MM.1S (cell line): ENCODE data around the gene ULK2.

Experiments used
- DNase-seq: peaks from one replicate; pipeline ENCODE4 v3.0.0-alpha.2; 2015
- H2AFZ ChIP-seq: fragments of 300-600 bp; sonication (generic); 2 replicates; pipeline ENCODE4 v1.6.0; 2016; ENCODE audit warnings: antibody characterized with exemption, low read length
- H3F3A ChIP-seq: fragments of 300-600 bp; sonication (generic); 2 replicates; pipeline ENCODE4 v1.6.1; 2016; ENCODE audit warnings: mild to moderate bottlenecking, antibody characterized with exemption, low read length, moderate library complexity, mixed read lengths; ENCODE audit not compliant: insufficient read depth
- H3K27ac ChIP-seq: fragments of 300-600 bp; sonication (generic); 2 replicates; pipeline ENCODE4 v1.5.1; 2016; ENCODE audit warnings: mild to moderate bottlenecking, low read length
- H3K27me3 ChIP-seq: fragments of 300-600 bp; sonication (generic); replicated peaks from 2 replicates; pipeline ENCODE4 v1.6.0; 2016; ENCODE audit warnings: low read length; ENCODE audit not compliant: insufficient read depth
- H3K36me3 ChIP-seq: fragments of 300-600 bp; sonication (generic); replicated peaks from 2 replicates; pipeline ENCODE4 v1.6.1; 2016; ENCODE audit warnings: mild to moderate bottlenecking, low read length, mixed read lengths; ENCODE audit not compliant: insufficient read depth
- H3K4me1 ChIP-seq: fragments of 300-600 bp; sonication (generic); 2 replicates; pipeline ENCODE4 v1.6.1; 2016; ENCODE audit warnings: low read length, mixed read lengths
- H3K4me2 ChIP-seq: fragments of 300-600 bp; sonication (generic); 2 replicates; pipeline ENCODE4 v1.6.0; 2016; ENCODE audit warnings: low read depth, low read length
- H3K4me3 ChIP-seq: fragments of 300-600 bp; sonication (generic); 2 replicates; pipeline ENCODE4 v1.5.1; 2016; ENCODE audit warnings: low read length, mixed read lengths
- H3K79me2 ChIP-seq: fragments of 300-600 bp; sonication (generic); 2 replicates; pipeline ENCODE4 v1.6.1; 2016; ENCODE audit warnings: mixed run types, low read length, mixed read lengths
- H3K9ac ChIP-seq: fragments of 300-600 bp; sonication (generic); 2 replicates; pipeline ENCODE4 v1.6.1; 2016; ENCODE audit warnings: low read length, mixed read lengths
- H3K9me2 ChIP-seq: fragments of 300-600 bp; sonication (generic); replicated peaks from 2 replicates; pipeline ENCODE4 v1.6.1; 2016; ENCODE audit warnings: mild to moderate bottlenecking, low read length, mixed read lengths; ENCODE audit not compliant: insufficient read depth
- H3K9me3 ChIP-seq: fragments of 300-600 bp; sonication (generic); replicated peaks from 2 replicates; pipeline ENCODE4 v1.6.1; 2016; ENCODE audit warnings: mild to moderate bottlenecking, low read length, mixed read lengths; ENCODE audit not compliant: insufficient read depth
- H4K20me1 ChIP-seq: fragments of 300-600 bp; sonication (generic); 2 replicates; pipeline ENCODE4 v1.6.1; 2016; ENCODE audit warnings: mild to moderate bottlenecking, low read length, moderate library complexity, mixed read lengths; ENCODE audit not compliant: insufficient read depth
- CTCF ChIP-seq: fragments of 300-600 bp; sonication (generic); IDR thresholded peaks from 2 replicates; pipeline ENCODE4 v1.5.1; 2016; ENCODE audit warnings: antibody characterized with exemption, low read length, mixed read lengths
- EZH2 ChIP-seq: fragments of 300-600 bp; sonication (generic); optimal IDR thresholded peaks from 2 replicates; pipeline ENCODE3; 2017; ENCODE audit warnings: low read depth, mild to moderate bottlenecking, antibody characterized with exemption, low read length, mixed read lengths
- EZH2phosphoT487 ChIP-seq: fragments of 300-600 bp; sonication (generic); IDR thresholded peaks from 2 replicates; pipeline ENCODE4 v1.6.1; 2018; ENCODE audit warnings: antibody characterized with exemption, low read length

The ULK2 gene

DNA sequence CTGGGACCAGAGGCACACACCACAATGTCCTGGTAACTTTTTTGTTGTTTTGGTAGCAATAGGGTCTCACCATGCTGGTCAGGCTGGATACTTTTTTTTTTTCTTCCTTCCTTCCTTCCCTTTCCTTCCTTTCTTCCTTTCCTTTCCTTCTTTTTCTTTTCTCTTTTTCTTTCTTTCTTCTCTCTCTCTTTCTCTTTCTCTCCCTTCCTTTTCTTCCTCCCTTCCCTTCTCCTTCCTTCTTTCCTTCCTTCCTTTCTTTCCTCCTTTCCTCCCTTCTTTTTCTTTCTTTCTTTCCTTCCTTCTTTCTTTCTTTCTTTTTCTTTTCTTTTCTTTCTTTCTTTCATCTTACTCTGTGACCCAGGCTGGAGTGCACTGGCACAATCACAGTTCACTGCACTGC is 18.4 kb upstream of the ULK2 start:
- Histone ChIP-seq H3K9me3 (no peaks in the 10 kb centered on the region), H3K4me1 (no peaks in the 10 kb centered on the region), H3K27ac (no peak overlapping the region), H3K36me3 (no peaks in the 10 kb centered on the region), H3K27me3 (no peaks in the 10 kb centered on the region), H3K4me2 (no peak overlapping the region), H3K4me3 (no peak overlapping the region), H4K20me1 (no peaks in the 10 kb centered on the region), H3F3A (no peaks in the 10 kb centered on the region), H2AFZ (no peak overlapping the region), H3K9ac (no peak overlapping the region), H3K9me2 (no peaks in the 10 kb centered on the region), H3K79me2 (no peaks in the 10 kb centered on the region)
- TF ChIP-seq CTCF (no peak), EZH2 (no peak), EZH2phosphoT487 (no peak)
- DNase-seq, result no peak

DNA sequence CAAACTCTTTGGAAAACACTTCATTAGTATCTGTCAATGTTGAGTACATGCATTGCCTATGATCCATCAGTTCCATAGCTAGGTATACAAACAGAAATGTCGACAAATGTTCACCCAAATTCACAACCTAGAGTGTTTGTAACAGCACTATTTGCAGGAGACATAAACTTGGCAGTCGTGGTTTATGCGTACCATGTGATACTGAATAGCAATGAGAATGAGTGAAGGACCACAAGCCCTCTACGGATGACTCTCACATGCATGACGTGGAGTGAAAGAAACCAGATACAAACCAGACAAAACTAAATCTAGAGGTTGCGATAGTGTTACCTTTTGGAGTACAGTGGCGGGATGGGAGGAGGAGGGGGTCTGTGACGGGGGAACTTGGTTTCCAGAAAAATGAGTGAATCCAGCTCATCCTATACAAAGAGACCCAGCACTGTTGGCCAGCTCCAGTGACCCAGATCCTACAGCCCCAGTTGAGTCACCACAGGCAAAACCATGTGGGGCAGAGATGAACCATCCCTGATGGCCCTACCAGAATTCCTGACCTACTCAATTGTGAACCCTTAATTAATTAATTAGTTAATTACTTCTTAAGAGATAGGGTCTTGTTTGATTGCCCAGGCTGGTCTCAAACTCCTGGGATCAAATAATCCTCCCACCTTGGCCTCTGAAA is 15.9 kb upstream of the ULK2 start:
- Histone ChIP-seq H3K27me3 (no peaks in the 10 kb centered on the region), H4K20me1 (no peaks in the 10 kb centered on the region), H3K9me2 (no peaks in the 10 kb centered on the region), H3K36me3 (no peaks in the 10 kb centered on the region), H3K79me2 (no peaks in the 10 kb centered on the region), H3K27ac (no peak overlapping the region), H3K4me1 (no peaks in the 10 kb centered on the region), H2AFZ (no peak overlapping the region), H3K9ac (no peak overlapping the region), H3K9me3 (no peaks in the 10 kb centered on the region), H3F3A (no peaks in the 10 kb centered on the region), H3K4me2 (no peak overlapping the region), H3K4me3 (no peak overlapping the region)
- TF ChIP-seq EZH2 (no peak), CTCF (no peak), EZH2phosphoT487 (no peak)
- no peak for DNase-seq

DNA sequence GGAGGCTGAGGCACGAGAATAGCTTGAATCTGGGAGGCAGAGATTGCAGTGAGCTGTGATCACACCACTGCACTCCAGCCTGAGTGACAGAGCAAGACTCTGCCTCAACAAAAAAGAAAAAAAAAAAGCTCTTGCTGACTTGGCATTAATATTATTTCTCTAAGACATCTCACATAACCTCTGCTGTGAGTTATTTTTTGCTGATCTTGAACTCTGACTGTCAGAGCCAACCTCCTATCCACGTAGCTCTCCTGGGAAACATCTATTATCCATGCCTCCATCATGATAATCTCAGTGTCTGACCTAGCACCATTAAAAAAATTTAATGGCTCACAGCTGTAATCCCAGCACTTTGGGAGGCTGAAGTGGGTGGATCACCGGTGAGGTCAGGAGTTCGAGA is 12.7 kb upstream of the ULK2 start:
- Histone ChIP-seq H3K79me2 (no peaks in the 10 kb centered on the region), H3K4me1 (no peaks in the 10 kb centered on the region)
- TF ChIP-seq EZH2phosphoT487, result no peak
- TF ChIP-seq CTCF, result no peak
- TF ChIP-seq EZH2, result no peak

More for the DNA sequence above, 12.7 kb upstream of the ULK2 start:
- H2AFZ ChIP-seq, result no peak overlapping the region
- H3K27me3 ChIP-seq, result no peaks in the 10 kb centered on the region
- no peaks in the 10 kb centered on the region for H4K20me1 ChIP-seq
- no peak overlapping the region for H3K9ac ChIP-seq
- no peaks in the 10 kb centered on the region for H3K9me3 ChIP-seq
- H3K27ac ChIP-seq, result no peak overlapping the region
- no peaks in the 10 kb centered on the region for H3F3A ChIP-seq
- no peak for DNase-seq
- no peaks in the 10 kb centered on the region for H3K36me3 ChIP-seq
- H3K4me3 ChIP-seq, result no peak overlapping the region
- no peak overlapping the region for H3K4me2 ChIP-seq
- H3K9me2 ChIP-seq, result no peaks in the 10 kb centered on the region
